PC-9 (cell line): Measurements from ENCODE around the gene VPS8.

Source experiments
- EZH2 ChIP-seq: fragments of 200-600 bp; sonication (generic); IDR thresholded peaks from 2 replicates; pipeline ENCODE4 v1.8.0; 2017; ENCODE audit warnings: antibody characterized with exemption, low read depth
- TF ChIP-seq, protein P1 (sequence below): fragments of 200-600 bp; sonication (generic); conservative IDR thresholded peaks from 2 replicates; pipeline ENCODE4 v1.6.1; 2017; ENCODE audit warnings: mixed run types, antibody characterized with exemption, mild to moderate bottlenecking, moderate library complexity

DNA sequence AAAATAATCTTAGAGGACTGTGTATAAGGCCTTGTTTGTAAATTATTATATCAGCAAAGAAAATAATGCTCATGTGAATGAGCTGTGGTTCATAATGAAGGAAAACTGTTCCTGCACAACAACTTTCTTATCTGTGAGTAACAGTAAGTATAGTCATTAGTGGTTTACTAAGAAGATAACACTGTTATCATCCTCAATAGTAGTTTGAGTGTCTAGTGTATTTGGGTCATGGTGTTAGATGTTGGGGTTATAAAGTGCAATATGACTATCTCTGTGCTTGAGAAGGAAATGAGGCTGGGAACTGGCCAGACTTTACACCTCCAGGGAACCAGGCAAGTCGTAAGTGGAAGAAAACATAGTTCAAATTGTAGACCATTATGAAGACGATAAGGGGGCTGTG, 15.6 kb downstream of the VPS8 start:
- TF ChIP-seq, protein P1, sequence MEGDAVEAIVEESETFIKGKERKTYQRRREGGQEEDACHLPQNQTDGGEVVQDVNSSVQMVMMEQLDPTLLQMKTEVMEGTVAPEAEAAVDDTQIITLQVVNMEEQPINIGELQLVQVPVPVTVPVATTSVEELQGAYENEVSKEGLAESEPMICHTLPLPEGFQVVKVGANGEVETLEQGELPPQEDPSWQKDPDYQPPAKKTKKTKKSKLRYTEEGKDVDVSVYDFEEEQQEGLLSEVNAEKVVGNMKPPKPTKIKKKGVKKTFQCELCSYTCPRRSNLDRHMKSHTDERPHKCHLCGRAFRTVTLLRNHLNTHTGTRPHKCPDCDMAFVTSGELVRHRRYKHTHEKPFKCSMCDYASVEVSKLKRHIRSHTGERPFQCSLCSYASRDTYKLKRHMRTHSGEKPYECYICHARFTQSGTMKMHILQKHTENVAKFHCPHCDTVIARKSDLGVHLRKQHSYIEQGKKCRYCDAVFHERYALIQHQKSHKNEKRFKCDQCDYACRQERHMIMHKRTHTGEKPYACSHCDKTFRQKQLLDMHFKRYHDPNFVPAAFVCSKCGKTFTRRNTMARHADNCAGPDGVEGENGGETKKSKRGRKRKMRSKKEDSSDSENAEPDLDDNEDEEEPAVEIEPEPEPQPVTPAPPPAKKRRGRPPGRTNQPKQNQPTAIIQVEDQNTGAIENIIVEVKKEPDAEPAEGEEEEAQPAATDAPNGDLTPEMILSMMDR = no peak
- TF ChIP-seq EZH2 = no peak
